HG02642 (cell line): ENCODE data around the gene STRN3.
"Not testable (repeated sequence)": the region's sequence is repeated elsewhere in the genome, so short reads cannot be mapped to it uniquely, and the experiment has no call there.

Experiments
- ATAC-seq: cut with Tn5 transposase; IDR thresholded peaks from one replicate; pipeline ENCODE4 v1.9.1; 2021; ENCODE audit warnings: mild to moderate bottlenecking; ENCODE audit not compliant: unreplicated experiment, poor library complexity

The STRN3 gene, protein sequence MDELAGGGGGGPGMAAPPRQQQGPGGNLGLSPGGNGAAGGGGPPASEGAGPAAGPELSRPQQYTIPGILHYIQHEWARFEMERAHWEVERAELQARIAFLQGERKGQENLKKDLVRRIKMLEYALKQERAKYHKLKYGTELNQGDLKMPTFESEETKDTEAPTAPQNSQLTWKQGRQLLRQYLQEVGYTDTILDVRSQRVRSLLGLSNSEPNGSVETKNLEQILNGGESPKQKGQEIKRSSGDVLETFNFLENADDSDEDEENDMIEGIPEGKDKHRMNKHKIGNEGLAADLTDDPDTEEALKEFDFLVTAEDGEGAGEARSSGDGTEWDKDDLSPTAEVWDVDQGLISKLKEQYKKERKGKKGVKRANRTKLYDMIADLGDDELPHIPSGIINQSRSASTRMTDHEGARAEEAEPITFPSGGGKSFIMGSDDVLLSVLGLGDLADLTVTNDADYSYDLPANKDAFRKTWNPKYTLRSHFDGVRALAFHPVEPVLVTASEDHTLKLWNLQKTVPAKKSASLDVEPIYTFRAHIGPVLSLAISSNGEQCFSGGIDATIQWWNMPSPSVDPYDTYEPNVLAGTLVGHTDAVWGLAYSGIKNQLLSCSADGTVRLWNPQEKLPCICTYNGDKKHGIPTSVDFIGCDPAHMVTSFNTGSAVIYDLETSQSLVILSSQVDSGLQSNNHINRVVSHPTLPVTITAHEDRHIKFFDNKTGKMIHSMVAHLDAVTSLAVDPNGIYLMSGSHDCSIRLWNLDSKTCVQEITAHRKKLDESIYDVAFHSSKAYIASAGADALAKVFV

DNA sequence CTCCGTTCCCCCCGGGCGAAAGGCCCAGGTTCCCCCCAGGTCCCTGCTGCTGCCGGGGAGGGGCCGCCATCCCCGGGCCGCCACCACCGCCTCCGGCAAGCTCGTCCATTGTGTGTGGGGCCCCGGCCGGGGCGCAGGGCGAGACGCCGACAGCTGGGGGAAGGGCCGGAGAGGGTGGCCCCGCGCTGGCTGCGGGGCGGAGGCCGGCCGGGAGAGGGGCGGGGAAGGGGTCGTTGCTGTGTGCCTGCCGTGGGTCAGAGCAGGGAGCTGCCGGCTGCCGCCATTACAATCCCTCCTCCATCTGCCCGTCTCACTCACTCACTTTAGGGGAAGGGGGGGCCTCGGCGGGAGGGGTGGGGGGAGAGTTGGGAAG, at the start of gene STRN3:
STRN3 (minus strand) TSS at position 303 of the 373 bp plus-strand sequence; CDS start at position 109, 194 bp downstream.
- ATAC-seq = no peak

DNA sequence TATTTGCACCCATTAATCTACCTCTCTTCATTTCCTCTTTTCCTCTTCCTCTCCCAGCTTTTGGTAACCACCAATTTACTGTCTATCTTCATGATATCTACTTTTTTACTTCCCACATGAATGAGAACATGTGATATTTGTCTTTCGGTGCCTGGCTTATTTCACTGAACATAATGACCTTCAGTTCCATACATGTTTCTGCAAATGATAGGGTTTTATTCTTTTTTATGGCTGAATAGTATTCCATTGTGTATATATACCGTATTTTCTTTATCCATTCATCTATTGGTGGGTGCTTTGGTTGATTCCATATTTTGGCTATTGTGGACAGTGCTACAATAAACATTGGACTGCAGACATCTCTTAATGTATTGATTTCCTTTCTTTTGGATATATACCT, 49.0 kb upstream of the STRN3 start:
- ATAC-seq = no peak

DNA sequence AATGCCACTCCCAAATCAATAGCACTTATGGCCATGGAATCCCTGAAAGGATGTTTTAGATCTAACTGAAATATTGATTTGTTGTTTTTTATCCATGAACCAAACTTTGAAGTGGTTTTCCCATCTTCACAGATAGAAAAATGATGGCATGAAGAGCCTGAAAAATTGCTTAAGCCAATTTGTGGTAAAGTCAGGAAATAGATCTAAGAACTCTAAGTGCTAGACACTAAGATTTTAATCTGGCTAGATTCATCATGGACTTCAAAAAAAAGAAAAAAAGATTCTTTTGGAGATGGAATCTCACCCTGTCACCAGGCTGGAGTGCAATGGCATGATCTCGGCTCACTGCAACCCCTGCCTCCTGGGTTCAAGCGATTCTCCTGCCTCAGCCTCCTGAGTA, 45.0 kb upstream of the STRN3 start:
- no peak for ATAC-seq

DNA sequence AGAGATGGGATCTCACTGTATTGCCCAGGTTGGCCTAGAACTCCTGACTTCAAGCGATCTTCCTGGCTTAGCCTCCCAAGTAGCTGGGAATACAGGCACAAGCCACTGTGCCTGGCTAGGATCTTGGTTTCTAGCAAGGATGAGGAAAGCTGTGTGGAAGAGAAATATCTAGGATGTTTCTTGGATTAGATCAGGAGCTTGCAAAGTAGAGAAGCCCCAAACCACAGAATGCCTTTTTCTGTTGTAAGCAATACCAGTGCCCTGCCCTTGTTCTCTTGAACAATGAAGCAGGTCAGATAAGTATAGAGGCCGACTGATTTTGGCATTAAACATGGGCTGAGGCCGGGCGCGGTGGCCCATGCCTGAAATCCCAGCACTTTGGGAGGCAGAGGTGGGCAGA, 44.3 kb upstream of the STRN3 start:
- ATAC-seq = no peak

DNA sequence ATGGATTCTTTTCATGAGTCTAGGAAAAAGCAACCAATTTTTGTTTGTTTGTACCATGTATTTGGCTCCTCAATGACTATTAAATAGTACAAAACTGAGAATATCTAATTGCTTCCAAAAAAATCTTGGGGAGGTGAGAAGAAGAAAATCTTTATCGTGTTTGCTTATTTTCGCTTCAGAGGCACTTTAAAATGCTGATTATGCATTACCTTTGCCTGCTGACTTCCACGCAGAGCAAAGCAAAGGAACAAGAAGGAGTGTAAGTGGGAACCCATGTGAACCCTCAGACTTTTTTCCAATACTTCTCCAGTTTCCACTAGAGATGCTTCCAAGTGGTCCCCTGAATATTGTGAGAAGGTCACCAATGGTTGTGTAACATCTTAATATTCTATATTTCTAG, 43.2 kb upstream of the STRN3 start:
- ATAC-seq = no peak

DNA sequence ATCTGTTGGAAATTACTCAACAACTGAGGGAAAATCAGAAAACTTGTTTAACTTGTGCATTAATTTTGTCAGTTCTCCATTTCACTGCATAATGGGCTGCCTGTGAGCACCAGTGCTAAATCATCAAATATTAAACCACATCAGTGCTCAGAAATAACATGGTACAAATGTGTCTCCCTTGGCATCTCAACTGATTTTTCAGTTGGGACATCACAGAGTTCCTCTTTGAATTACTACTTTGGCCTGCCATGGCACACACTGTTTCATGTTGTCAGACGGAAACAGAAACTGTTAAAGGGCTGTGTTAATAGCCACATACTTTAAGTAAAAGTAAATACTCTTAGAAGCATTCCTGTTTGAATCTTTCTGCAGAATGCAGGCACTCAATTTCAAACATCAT, 42.1 kb upstream of the STRN3 start:
- ATAC-seq = peak; percentile 48

DNA sequence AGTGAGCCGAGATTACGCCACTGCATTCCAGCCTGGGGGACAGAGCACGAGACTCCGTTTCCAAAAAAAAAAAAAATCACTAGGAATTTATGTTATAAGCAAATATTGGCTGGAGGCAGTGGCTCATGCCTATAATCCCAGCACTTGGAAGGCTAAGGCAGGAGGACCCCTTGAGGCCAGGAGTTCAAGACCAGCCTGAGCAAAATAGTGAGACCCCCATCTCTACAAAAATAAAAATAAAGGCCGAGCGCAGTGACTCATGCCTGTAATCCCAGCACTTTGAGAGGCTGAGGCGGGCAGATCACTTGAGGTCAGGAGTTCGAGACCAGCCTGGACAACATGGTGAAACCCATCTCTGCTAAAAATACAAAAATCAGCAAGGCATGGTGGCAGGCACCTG, 36.7 kb upstream of the STRN3 start:
- not testable (repeated sequence) for ATAC-seq

DNA sequence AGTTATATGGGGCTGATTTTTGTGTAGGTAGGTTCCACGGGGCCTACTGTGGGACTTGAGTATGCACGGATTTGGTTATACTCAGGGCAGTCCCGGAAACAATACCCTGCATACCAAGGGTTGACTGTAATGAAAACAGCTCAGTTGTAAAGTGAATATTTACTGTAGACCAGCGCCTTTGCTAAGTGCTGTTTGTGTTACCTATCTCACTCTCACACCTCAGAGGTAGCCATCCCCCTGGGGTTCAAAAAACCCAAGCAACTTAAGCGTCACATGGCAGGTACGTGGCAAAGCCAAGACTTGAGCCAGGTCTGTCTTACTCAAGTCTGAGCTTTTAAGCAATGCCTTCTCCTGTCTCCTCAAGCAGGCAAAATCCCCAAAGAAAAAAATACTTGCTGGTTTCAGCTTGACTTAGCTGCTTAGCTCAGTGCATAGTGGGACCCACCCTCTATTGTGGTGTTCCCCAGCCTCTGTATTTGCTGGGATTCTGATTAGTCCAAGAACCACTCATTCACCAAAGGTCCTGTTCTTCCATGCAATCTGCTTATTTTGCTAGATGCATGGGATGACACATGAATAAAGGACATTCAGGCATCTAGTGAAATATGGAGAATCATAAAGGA, 34.2 kb upstream of the STRN3 start:
- ATAC-seq = no peak

DNA sequence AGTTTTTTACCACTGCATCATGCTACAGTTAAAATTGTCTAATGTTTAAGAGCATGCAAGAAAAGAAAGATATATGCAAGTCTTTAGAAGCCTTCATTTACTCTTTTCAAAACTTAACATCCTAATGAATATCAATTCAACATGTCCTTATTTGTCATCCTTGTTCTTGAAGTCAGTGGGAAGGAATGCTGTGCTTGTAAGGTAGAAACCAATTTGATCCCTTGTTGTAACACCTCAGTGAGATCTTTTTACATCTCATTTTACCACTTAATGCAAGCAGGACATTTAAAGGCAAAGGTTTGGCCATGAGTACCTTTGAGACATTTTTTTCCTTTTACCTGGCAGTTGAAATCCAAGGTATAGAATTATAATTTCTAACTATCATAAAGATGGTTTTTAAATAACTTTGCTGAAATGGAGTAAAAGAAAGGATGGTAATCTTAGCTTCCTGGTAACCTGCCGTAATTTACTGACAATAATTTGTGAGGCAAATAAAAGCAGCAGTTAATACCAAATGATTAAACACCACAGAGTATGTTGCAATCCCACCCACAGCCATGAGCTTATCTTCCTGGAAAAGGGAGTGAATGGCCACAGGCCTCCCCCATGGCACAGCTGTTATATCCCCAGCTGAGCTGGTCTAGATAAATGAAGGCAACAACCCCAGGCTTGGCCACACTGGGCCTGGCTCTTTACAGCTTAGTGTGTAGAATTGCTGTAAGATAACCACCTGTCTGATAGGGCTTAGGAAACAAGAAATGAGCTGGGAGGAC, 33.2 kb upstream of the STRN3 start:
- ATAC-seq = no peak

DNA sequence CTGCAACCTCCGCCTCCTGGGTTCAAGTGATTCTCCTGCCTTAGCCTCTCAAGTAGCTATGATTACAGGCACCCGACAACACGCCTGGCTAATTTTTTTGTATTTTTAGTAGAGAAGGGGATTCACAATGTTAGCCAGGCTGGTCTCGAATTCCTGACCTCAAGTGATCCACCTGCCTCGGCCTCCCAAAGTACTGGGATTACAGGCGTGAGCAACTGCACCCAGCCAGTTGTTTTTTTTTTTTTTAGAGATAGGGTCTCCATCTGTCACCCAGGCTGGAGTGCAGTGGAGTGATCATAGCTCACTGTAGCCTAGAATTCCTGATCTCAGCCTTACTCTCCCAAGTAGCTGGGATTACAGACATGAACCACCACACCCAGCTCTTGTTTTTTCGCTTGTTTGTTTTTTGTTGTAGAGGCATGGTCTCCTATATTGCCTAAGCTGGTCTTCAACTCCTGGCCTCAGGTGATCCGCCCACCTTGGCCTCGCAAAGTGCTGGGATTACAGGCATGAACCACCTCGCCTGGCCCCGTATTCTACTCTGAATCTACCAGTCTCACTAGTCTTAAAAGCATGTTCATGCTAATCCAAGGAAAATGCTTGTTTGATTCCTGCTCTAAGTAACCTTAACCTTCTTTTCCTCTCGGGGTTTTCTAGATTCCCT, 31.7 kb upstream of the STRN3 start:
- ATAC-seq = no peak

DNA sequence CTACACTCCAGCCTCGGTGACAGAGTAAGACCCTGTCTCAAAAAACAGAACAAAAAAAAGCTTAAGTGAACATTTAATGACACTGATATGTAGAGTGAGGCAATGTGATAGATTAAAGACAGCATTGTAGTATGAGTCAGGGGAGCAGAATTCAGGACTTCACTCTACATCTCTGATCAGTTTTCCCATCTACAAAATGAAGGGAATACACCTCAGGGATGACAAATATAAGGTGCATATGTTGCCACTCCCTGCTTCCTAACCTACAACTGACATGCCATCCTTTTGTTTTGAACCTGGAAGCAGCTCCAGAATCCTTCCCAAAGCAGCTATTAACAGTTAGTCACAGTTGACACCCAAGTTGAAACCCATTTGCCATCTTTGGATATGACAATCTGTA, 30.9 kb upstream of the STRN3 start:
- no peak for ATAC-seq

DNA sequence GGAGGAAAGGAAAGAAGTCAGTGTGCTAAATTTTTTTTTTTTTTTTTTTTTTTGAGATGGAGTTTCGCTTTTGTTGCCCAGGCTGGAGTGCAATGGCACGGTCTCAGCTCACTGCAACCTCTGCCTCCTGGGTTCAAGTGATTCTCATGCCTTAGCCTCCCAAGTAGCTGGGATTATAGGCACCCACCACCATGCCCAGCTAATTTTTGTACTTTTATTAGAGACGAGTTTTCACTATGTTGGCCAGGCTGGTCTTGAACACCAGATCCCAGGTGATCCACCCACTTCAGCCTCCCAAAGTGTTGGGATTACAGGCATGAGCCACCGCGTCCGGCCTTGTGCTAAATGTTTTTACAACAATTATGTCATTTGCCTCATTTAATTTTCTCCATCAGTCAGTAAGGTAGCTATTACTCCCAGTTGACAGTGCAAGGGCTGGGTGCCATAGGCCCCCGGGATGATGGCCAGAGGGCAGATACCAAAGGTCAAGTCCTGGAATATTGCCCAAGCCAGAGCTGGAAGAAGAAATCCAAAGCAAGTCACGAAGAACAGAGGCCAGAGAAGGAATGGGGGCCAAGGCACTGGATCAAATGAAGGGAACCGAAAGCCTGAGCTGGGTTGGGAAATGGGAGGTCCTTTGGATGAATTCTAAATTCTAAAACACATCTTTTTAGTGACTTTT, 26.9 kb upstream of the STRN3 start:
- not testable (repeated sequence) for ATAC-seq

DNA sequence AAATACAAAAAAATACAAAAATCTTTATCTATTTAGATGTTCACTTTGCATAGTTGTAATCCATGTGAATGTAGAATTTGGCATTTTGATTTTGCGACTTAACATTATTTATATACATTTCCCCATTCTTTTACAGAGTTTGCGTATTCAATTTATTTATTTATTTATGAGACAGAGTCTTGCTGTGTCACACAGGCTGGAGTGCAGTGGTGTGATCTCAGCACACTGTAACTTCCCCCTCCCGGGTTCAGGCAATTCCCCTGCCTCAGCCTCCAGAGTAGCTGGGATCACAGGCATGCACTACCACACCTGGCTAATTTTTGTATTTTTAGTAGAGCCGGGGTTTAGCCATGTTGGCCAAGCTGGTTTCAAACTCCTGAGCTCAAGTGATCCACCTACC, 25.3 kb upstream of the STRN3 start:
- no peak for ATAC-seq

DNA sequence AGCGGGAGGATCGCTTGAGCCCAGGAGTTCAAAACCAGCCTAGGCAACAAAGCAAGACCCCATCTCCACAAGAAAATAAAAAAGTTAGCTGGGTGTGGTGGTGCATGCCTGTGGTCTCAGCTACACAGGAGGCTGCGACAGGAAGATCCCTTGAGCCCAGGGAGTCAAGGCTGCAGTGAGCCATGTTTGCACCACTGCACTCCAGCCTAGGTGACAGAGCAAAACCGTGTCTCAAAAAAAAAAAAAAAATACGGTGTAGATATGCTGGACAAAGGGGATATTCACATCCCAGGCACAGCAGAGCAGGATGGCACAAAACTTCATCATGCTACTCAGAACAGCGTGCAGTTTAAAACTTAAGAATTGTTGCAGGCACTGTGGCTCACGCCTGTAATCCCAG, 24.8 kb upstream of the STRN3 start:
- ATAC-seq = no peak

DNA sequence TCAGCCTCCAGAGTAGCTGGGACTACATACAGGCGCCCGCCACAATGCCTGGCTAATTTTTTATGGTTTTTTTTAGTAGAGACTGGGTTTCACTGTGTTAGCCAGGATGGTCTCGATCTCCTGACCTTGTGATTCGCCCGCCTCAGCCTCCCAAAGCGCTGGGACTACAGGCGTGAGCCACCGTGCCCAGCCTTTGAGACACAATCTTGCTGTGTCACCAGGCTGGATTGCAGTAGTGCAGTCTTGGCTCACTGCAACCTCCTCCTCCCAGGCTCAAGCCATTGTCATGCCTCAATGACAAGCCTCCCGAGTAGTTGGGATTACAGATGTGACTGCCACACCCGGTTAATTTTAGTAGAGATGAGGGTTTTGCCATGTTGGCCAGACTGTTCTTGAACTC, 21.3 kb upstream of the STRN3 start:
- ATAC-seq = no peak

DNA sequence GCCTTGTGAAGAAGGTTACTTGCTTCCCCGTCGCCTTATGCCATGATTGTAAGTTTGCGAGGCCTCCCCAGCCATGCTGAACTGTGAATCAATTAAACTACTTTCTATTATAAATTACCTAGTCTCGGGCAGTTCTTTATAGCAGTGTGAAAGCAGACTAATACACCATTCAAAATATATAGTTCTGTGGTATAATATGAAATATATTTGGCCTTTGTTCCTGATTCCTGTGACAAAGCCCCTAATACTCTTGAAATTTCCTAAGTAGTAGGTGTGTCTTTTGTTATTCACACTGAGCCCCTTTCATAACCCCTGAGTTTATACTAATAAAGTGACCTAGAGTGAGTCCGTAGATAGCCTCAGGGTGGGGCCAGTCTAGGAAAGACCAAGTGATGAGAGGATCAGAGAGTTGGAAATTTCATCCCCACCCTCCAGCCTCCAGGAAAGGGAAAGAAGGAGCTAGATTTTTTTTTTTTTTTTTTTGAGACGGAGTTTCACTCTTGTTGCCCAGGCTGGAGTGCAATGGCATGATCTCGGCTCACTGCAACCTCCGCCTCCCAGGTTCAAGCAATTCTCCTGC, 19.4 kb upstream of the STRN3 start:
- no peak for ATAC-seq

DNA sequence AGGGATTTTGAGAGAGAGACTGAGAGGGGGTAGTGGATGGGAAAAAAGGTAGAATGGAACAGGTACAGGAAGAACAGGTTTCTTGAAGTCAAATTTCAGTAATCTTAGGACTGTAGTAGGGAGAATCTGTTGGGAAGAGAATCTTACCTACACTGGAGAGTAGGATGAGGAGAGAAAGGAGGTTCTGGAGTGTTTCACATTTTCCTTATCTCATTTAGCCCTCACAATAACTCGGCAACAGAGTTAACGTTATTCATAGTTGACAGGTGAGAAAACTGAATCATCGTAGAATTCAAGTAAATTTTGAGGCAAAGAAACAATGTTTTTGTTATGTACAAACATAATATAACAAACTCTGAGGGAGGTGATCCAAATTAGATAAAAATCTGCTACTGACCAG, 17.2 kb upstream of the STRN3 start:
- ATAC-seq = no peak

DNA sequence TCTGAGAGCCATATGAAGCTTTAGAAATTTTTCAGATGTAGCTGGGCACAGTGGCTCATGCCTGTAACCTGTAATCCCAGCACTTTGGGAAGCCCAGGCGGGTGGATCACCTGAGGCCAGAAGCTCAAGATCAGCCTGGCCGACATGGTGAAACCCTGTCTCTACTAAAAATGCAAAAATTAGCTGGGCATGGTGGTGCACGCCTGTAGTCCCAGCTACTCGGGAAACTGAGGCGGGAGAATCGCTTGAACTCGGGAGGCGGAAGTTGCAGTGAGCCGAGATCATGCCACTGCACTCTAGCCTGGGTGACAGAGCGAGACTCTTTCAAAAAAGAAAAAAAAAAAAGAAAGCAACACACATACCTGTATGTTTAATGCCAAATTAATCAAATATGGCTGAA, 16.7 kb upstream of the STRN3 start:
- ATAC-seq = not testable (repeated sequence)

DNA sequence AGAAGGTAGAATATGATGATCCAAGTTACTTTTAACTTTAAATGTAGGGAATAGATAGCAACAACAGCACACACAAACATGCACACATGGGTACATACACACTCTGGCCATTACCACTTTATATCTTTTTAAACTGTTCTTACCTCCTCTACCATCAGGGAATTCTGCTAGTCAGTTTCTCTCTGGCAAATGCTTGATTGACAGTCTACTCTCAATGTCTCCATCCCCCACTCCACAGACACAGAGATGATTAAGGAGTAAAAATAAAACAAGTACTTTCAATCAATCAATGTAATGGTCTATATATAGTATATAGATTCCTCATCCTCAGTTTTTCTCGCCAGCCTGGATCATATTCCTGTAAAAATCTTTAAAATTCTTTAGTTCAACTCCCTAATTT, 16.1 kb upstream of the STRN3 start:
- ATAC-seq = no peak
